Gastrocnemius medialis (tissue), 4 donors: ENCODE measurements around the gene PACRGL. TPM values are rescaled to one million over a fixed set of nuclear protein-coding genes. Genes with fewer than 3 reads are reported as not detected.

Experiments
- ATAC-seq, 2 donors: fragments of 150-250 bp; one replicate each; pipeline ENCODE4 v1.9.1; 2016
- DNase-seq, 2 donors: peaks; one replicate each; pipeline ENCODE4 v3.0.0-alpha.2; 2019
- H3K27ac ChIP-seq, 4 donors: fragments of 200-600 bp; sonication (generic); 1 replicate in 1 of 4; 2 replicates in 3 of 4; pipeline ENCODE4 v1.5.1; 2016 to 2018; ENCODE audit warnings: mild to moderate bottlenecking in 2 of 4, moderate library complexity in 1 of 4
- H3K27me3 ChIP-seq, 3 donors: fragments of 200-600 bp; sonication (generic) in 2 of 3; 1 replicate in 1 of 3; 2 replicates in 2 of 3; pipeline versions ENCODE4 v1.5.1 to v1.6.0; 2016 to 2019; ENCODE audit warnings: mild to moderate bottlenecking in 1 of 3, moderate library complexity in 1 of 3
- H3K36me3 ChIP-seq, 2 donors: fragments of 200-600 bp; sonication (generic) in 1 of 2; one replicate each; pipeline ENCODE4 v1.5.1; 2017 to 2018
- H3K4me1 ChIP-seq, 2 donors: fragments of 200-600 bp; sonication (generic) in 1 of 2; one replicate each; pipeline ENCODE4 v1.5.1; 2016 to 2017; ENCODE audit warnings: mild to moderate bottlenecking in 2 of 2
- H3K4me3 ChIP-seq, 4 donors: fragments of 200-600 bp; sonication (generic) in 3 of 4; 1 replicate in 1 of 4; 2 replicates in 3 of 4; pipeline ENCODE4 v1.5.1; 2016 to 2019; ENCODE audit warnings: mild to moderate bottlenecking in 2 of 4
- H3K9me3 ChIP-seq, 3 donors: fragments of 200-600 bp; sonication (generic) in 2 of 3; 1 replicate in 1 of 3; 2 replicates in 2 of 3; pipeline ENCODE4 v1.5.1; 2016 to 2019
- POLR2A ChIP-seq, 2 donors: fragments of 450-650 bp; IDR thresholded peaks; one replicate each; pipeline ENCODE4 v1.6.1; 2017; ENCODE audit warnings: antibody characterized with exemption in 2 of 2, mild to moderate bottlenecking in 2 of 2, moderate library complexity in 2 of 2
- in situ Hi-C, 4 donors: fragments of 200-750 bp; cut with MboI; loops; one replicate each; pipeline versions ENCODE4 v1.15.0 to v1.8.0; 2017; ENCODE audit warnings: low sequenced_read_pairs in 4 of 4
- intact Hi-C: fragments of 100-400 bp; cut with DNase I; formaldehyde crosslinking; loops from one replicate; pipeline ENCODE4 v1.15.1; 2023; ENCODE audit warnings: low total_unique reads
- total RNA-seq, 4 donors: library from RNA; depleted of rRNA; stranded (reverse); fragments of >200 nt; gene quantifications; one replicate each; pipeline versions ENCODE4 v1.1.0 to v1.2.3, GENCODE V29; 2016
- TF ChIP-seq, protein P1 (sequence below), 5 experiments: fragments of 450-650 bp in 3 of 5; fragments of 200-600 bp in 2 of 5; sonication (generic) in 2 of 5; IDR thresholded peaks in 4 of 5; conservative IDR thresholded peaks in 1 of 5; 1 replicate in 4 of 5; 2 replicates in 1 of 5; pipeline ENCODE4 v1.5.1; 2016 to 2019; ENCODE audit warnings: antibody characterized with exemption in 5 of 5, mild to moderate bottlenecking in 3 of 5, moderate library complexity in 3 of 5

Gene PACRGL
- total RNA-seq, 4 donors from 2014 or later: 10.7 to 23.1 (median 14.0) TPM

DNA sequence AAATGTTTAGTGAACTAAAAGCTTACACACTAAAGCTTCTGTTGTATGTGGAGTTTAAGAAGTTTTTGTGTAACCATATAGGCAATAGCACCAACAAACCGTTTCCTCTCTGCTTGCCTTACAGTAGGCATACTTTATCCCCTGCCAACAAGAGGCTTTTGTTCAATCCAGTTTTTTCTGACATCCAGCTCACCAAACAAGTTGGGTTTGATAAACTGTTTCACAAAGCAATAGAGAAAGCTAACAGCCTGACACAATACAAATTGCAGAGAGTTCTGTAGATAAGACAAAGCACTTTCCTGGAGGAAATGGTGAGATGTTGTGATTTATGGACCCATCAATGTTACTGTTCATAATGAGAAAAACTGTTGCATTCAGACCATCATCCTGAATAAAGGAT is 53.8 kb downstream of the PACRGL start:
- intact Hi-C loops: no loop called here
- no peak overlapping the region for H3K27ac ChIP-seq
- H3K27me3 ChIP-seq: no peaks in the 10 kb centered on the region
- no peaks in the 10 kb centered on the region for H3K9me3 ChIP-seq
- no peak overlapping the region for H3K4me3 ChIP-seq
- peaks cover 0 to 6% of the 10 kb centered on the region in 2 donors for H3K36me3 ChIP-seq
- TF ChIP-seq, protein P1, sequence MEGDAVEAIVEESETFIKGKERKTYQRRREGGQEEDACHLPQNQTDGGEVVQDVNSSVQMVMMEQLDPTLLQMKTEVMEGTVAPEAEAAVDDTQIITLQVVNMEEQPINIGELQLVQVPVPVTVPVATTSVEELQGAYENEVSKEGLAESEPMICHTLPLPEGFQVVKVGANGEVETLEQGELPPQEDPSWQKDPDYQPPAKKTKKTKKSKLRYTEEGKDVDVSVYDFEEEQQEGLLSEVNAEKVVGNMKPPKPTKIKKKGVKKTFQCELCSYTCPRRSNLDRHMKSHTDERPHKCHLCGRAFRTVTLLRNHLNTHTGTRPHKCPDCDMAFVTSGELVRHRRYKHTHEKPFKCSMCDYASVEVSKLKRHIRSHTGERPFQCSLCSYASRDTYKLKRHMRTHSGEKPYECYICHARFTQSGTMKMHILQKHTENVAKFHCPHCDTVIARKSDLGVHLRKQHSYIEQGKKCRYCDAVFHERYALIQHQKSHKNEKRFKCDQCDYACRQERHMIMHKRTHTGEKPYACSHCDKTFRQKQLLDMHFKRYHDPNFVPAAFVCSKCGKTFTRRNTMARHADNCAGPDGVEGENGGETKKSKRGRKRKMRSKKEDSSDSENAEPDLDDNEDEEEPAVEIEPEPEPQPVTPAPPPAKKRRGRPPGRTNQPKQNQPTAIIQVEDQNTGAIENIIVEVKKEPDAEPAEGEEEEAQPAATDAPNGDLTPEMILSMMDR (IDR thresholded peaks at IDR 0.05 in 4 of 5, conservative IDR thresholded peaks at IDR 0.05 in 1 of 5): no peak
- TF ChIP-seq POLR2A (IDR thresholded peaks at IDR 0.05): no peak
- DNase-seq (no peak), ATAC-seq (no peak)
- in situ Hi-C loops: loop anchor here in 1 of 4 donors (25.0 kb wide), 2 partner anchors 383 to 1008 kb away; no protein-coding TSS in a partner anchor
- no peaks in the 10 kb centered on the region for H3K4me1 ChIP-seq

DNA sequence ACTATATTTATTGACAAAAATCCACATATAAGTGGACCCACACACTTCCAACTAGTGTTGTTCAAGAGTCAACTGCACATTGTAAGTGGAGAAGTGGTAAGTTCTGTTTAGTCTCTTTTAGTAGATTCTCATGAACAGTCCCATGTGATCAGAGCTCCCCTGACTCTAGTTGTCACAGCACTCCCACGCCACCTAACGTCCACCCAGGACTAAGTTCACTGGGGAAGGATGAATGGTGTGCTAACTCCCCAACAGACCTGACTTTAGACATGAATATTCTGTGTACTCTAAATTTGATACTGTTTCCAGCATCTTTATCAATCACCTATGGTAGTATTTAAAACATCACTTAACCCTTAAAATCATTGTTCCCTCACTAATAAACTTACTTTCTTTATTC is 59.8 kb downstream of the PACRGL start:
- intact Hi-C loops: no loop called here
- ATAC-seq (no peak), DNase-seq (no peak)
- in situ Hi-C loops: loop anchor here in 1 of 4 donors (25.0 kb wide), 2 partner anchors 377 to 1002 kb away; no protein-coding TSS in a partner anchor
- H3K36me3 ChIP-seq: no peaks in the 10 kb centered on the region
- no peak overlapping the region for H3K27ac ChIP-seq
- H3K4me1 ChIP-seq: no peaks in the 10 kb centered on the region
- no peak for TF ChIP-seq POLR2A (IDR thresholded peaks at IDR 0.05)
- TF ChIP-seq, protein P1 (IDR thresholded peaks at IDR 0.05 in 4 of 5, conservative IDR thresholded peaks at IDR 0.05 in 1 of 5): no peak
- H3K27me3 ChIP-seq: no peaks in the 10 kb centered on the region
- no peaks in the 10 kb centered on the region for H3K9me3 ChIP-seq
- no peak overlapping the region for H3K4me3 ChIP-seq

DNA sequence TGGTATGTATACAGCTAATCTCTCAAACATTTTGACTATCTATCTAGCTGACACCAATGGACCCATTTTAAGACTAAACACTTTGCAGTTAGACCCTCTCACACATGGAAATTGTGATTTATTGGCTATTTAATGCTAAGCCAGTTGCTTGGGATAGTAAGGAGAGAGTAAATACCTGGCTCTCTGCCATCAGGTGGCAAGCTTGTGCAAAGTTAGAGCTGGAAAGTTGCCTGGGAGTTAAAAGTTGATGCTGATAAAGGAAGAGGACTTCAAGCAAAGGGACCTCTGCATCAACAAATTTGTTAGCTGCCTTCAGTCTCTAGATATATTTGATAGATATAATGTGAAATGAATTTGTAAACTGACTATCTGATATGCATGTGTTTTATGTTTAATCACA is 61.1 kb downstream of the PACRGL start:
- in situ Hi-C loops: loop anchor here in 1 of 4 donors (25.0 kb wide), 2 partner anchors 376 to 1001 kb away; no protein-coding TSS in a partner anchor
- TF ChIP-seq POLR2A (IDR thresholded peaks at IDR 0.05): no peak
- TF ChIP-seq, protein P1 (IDR thresholded peaks at IDR 0.05 in 4 of 5, conservative IDR thresholded peaks at IDR 0.05 in 1 of 5): no peak
- intact Hi-C loops: no loop called here
- DNase-seq (no peak), ATAC-seq (no peak)
- no peaks in the 10 kb centered on the region for H3K9me3 ChIP-seq
- no peaks in the 10 kb centered on the region for H3K4me1 ChIP-seq
- H3K27me3 ChIP-seq: no peaks in the 10 kb centered on the region
- H3K36me3 ChIP-seq: no peaks in the 10 kb centered on the region
- H3K4me3 ChIP-seq: no peak overlapping the region
- H3K27ac ChIP-seq: no peak overlapping the region

DNA sequence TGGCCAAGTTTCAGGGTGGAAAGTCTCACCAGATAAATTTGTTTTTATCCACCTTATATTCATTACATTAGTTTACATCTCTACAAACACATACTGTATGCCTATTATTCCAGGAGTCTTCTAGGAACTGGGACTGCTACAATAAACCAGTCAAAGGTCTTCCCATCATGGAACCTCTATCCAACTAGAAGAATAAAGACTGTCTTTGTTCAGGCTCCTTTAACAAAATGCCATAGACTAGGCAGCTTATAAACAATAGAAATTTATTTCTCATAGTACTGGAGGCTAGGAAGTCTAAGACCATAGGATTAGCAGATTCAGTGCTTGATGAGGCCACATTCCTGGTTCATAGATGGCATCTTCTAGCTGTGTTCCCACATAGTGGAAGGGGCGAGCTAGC is 61.6 kb downstream of the PACRGL start:
- in situ Hi-C loops (loop anchor here in 1 of 4 donors (25.0 kb wide), 2 partner anchors 375 to 1000 kb away; no protein-coding TSS in a partner anchor), intact Hi-C loops (no loop called here)
- Histone ChIP-seq H3K9me3 (no peaks in the 10 kb centered on the region), H3K27me3 (no peaks in the 10 kb centered on the region), H3K4me1 (no peaks in the 10 kb centered on the region), H3K36me3 (no peaks in the 10 kb centered on the region), H3K27ac (no peak overlapping the region), H3K4me3 (no peak overlapping the region)
- no peak for TF ChIP-seq POLR2A (IDR thresholded peaks at IDR 0.05)
- TF ChIP-seq, protein P1 (IDR thresholded peaks at IDR 0.05 in 4 of 5, conservative IDR thresholded peaks at IDR 0.05 in 1 of 5): no peak
- no peak for DNase-seq
- ATAC-seq: no peak
